Measurements from ENCODE around the gene CLCN3.
"Not testable (repeated sequence)": the region's sequence is repeated elsewhere in the genome, so short reads cannot be mapped to it uniquely, and the experiment has no call there.

CLCN3 gene

DNA sequence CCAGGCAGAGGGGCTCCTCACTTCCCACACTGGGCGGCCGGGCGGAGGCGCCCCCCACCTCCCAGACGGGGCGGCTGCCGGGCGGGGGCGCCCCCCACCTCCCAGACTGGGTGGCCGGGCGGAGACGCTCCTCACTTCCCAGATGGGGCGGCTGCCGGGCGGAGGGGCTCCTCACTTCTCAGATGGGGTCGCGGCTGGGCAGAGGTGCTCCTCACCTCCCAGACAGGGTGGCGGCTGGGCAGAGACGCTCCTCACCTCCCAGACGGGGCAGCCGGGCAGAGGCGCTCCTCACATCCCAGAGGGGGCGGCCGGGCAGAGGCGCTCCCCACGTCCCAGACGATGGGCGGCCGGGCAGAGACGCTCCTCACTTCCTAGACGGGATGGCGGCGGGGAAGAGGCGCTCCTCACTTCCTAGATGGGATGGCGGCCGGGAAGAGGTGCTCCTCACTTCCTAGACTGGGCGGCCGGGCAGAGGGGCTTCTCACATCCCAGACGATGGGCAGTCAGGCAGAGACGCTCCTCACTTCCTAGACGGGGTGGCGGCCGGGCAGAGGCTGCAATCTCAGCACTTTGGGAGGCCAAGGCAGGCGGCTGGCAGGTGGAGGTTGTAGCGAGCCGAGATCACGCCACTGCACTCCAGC, 58.7 kb downstream of the CLCN3 start:
- FAIRE-seq; DNase-seq (ENCODE audit: extremely low spot score, insufficient read length, low read depth): not testable (repeated sequence)

DNA sequence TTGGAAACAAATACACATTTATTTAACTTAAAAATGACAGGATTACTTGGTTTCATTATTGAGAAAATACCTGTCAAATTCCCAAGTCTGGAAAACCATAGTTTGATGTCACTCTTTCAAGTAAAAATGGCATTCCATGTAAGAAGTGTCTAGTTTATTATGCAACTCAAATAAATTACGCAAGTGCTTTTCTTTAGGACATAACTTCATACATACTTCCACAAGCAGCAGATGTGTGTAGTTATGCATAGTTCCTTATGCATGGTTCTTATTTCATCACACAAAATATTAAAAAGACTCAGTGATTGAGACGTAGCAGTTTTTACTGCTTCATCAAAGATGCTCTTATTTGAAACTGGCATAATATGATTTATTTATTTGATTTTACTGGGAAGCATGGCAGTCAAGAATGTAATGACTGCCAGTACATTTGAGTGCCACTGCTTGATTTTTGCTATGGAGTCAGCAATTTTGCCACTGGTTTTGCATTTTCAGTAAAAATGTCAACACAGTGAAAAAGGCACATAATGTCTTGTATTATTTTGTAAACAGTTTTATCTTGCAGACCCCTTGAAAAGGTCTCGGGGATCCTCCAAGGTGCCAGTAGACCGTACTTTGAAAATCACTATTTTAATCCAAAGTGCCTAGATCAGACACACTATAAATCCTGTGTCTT, 62.1 kb downstream of the CLCN3 start:
- DNase-seq (ENCODE audit: extremely low spot score, insufficient read length, low read depth) (no peak), FAIRE-seq (no peak)

DNA sequence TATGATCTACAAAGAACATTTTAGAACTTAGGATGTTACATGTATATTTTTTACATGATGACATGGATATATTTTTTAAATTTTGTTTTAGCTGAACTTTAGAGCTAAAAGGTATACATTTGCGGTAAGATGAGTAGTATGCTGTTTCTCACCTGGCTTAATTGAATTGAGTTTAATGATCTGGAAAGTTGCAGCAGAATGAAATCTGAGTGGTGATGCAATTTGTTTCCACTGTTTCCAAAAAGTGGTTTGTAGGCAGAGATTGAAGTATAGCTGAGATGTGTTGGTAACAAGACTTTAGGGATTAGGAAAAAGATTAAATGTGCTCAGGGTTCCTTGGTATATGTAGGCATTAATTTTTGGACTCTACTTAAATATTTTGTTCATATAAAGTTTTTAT, 69.3 kb downstream of the CLCN3 start:
- no peak for FAIRE-seq
- no peak for DNase-seq (ENCODE audit: extremely low spot score, insufficient read length, low read depth)

DNA sequence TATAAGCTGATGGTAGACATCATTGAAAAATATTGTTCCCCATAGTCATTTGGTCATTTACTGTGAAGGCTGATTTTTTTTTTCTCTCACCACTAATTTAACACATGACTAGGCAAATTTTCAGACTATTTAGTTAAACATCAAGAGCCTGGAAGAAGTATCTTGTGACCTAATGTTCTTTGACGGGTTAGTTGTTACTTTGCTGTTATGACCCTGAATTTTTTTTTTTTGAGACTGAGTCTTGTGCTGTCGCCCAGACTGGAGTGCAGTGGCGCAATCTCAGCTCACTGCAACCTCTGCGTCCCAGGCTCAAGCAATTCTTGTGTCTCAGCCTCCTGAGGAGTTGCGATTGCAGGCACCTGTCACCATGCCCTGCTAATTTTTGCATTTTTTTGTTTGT, 70.4 kb downstream of the CLCN3 start:
- no peak for DNase-seq (ENCODE audit: extremely low spot score, insufficient read length, low read depth)

DNA sequence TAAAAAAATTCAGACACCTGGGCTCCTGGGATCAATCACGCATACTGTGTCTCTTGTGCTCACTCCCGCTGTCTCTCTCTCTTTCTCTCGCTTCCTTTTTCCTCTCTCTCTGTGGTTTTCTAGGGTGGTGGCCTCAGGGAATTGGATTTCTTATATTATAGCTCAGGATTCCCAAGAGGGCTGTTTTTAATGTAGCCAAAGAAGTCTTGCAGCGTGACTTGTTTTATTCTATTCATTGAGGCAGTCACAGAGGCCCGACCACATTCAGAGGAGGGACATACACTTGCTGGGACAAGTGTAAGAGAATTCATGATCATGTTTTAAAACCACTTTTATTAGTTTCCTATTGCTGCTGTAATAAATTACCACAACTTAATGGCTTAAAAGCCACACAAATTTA, 78.0 kb downstream of the CLCN3 start:
- DNase-seq (ENCODE audit: extremely low spot score, insufficient read length, low read depth) (no peak), FAIRE-seq (no peak)

More for the DNA sequence above, 70.4 kb downstream of the CLCN3 start:
- FAIRE-seq: no peak

DNA sequence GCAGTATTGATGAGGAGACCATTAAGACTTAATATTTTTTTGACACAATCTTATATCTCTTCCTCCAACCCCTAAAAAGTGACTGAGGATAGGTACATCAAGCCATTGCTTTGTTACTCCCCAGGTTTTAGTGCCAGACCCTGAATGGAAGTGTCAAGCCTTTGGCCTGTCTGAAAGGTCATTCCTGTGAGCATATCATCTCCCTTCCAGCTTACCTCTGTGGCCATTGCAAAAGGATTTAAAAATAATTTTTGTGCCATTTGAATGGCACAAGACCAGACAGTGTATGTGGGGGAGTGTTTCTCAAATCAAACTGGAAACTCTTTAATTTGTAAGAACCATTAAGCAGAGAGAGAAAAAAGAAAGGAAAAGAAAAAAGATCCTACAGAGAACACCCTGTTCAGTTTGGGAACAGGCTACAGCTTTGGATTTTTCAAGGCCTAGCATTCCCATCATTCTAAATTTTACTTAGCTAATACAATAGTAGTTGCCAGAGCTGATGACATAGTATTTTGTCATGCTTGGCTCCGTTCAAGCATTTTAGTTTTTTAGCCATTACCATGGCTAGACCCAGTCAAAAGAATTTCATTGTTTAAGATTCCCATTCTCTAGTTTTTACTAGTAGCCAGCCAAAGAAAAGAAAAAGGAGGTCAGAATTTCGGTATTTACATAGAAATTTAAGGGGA, 87.7 kb downstream of the CLCN3 start:
- DNase-seq (ENCODE audit: extremely low spot score, insufficient read length, low read depth): no peak
- FAIRE-seq: no peak

DNA sequence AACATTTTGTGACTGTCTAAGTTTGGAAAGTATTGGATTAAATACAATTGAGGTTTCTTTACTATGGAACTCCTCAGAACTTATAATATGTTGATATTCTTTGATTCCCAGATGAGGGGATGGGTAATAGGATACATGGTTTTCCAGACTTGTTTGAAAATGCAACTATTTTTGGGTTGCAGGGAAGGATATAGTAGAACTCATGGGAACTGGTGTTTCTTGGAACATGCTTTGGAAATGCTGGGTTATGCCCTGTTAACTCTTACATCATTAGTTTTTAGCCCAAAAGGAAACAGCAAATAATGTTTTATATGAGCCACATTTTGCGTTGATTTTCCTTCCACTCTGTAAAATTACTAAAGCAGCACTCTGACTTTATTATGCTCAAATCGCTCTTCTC, 95.4 kb downstream of the CLCN3 start:
- DNase-seq (ENCODE audit: extremely low spot score, insufficient read length, low read depth) (no peak), FAIRE-seq (no peak)

DNA sequence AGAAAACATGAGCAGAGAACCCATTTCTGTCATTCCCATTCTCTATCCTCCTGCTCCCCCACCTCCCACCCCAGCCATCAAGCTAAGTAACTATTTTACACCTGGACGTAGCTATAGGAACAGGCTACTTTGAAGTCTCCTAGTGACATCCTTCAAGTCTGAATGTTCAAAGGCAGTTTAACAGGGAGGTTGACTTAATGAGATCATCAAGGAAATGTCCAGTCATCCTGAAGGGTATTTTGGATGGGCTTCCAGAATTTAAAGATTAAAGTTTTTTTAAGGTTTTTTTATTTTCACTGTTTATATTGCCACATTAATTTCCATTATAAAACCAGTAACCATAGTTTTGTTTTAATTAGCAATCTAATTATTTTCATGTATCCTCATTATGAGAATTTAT, 96.3 kb downstream of the CLCN3 start:
- DNase-seq (ENCODE audit: extremely low spot score, insufficient read length, low read depth) (no peak), FAIRE-seq (no peak)

DNA sequence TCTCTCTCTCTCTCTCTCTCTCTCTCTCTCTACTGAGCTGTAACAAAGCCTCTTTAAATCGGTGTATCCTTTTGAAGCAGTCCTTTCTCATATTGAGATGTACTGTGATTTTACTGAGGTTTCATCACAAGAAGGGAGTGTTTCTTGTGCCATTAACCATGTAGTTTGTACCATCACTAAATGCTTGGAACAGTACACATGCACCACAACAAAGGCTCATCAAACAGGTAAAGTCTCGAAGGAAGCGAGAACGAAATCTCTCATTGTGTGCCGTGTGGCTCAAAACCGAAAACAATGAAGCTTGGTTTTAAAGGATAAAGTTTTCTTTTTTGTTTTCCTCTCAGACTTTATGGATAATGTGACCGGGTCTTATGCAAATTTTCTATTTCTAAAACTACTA, 100.2 kb downstream of the CLCN3 start:
- DNase-seq (ENCODE audit: extremely low spot score, insufficient read length, low read depth): no peak
- FAIRE-seq: no peak

DNA sequence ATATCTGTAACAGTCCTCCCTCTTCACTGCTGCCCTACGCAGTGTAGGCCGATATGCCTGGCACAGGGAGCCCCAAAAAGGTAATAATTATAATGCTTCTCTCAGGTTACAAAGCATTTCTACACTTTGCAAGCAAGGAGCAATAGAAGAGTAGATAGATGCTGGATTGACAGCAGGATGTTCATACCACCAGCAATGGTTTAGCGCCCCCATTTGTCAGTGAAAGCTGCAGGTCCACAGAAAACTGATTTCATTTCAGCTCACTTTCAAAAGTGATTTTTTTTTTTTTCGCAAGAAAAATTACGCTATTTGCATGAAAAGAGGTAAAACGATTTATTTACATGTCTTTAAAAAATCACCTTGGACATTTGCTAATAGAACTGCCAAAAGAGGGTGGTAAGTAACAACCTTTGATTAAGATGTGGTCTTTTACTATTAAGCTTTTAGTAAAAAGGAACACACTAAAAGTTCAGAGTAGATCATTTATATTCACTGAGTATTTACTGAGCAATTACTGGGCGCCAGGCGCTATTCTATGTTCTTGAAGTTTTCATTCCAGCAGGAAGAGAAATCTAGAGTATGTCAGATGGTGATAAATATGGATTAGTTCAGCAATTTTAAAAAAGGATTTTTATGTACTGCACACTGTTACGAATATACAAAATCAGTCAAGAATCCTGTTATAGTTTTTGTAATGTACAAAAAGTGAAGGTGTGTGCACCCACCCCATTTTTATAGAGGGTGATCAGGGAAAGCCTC, 103.0 kb downstream of the CLCN3 start:
- no peak for DNase-seq (ENCODE audit: extremely low spot score, insufficient read length, low read depth)
- no peak for FAIRE-seq

DNA sequence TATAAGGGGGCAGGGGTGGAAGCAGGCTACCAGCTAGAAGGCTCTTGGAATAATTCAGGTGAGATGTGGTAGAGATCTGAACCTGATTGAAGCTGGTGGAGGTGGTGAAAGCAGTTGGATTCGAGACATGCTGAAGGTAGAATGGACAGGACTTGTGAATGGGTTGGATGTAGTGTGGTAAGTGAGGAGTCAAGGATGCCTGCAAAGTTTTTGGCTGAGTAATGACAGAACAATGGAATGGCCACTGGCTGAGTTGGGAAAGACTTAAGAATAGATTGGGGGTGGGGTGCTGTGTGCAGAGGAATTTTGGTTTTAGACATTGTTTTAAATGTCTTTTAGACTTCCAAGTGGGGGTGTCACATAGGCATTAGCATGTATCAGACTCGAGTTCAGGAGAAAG, 103.9 kb downstream of the CLCN3 start:
- DNase-seq (ENCODE audit: extremely low spot score, insufficient read length, low read depth) (no peak), FAIRE-seq (no peak)

DNA sequence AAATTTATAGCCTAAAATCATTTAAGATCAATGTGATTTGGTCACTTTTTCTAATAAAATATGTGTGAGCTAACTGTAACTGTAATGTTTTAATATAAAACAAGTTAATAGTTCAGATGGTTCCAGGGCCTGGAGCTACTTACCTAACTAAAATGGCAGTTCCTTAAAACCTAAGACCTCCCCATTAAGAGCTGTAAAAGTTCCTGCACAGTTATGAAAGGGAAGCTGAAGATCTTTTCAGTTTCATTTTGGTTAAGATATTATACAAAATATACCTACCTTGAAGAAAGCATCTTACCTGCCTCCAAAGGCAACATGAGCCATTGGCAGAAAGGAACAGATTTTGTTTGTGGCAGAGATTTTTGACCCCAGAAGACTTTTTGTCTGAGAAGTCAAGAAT, 107.2 kb downstream of the CLCN3 start:
- FAIRE-seq (peak; percentile 53), DNase-seq (ENCODE audit: extremely low spot score, insufficient read length, low read depth) (no peak)

DNA sequence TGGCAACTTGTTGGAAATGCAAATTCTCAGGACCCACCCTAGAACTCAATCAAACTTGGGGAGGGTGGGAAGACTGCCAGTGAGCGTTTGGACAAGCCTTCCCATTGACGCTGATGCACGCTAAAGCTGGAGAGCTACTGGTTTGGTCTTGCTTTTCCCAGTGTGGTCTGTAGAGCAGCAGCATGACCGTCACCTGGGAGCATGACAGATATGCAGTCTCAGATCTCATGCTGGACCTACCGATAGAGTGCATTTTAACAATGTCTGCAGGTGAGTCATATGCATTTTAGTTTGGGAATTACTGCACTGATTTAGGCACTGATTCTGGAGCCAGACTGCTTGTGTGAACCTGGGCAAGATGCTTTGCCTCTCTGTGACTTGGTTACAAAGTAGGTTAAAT, 110.2 kb downstream of the CLCN3 start:
- no peak for DNase-seq (ENCODE audit: extremely low spot score, insufficient read length, low read depth)
- no peak for FAIRE-seq

DNA sequence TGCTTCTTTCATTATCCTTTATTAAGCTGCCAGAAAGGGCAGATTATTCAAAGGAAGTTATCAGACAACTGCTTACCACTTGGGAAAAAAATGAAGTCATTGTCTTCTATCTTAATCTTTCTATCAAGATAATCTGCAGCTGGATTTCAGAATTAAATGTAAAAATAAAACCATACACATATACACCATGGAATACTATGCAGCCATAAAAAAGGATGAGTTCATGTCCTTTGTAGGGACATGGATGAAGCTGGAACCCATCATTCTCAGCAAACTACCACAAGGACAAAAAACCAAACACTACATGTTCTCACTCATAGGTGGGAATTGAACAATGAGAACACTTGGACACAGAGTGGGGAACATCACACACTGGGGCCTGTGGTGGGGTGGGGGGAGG, 118.2 kb downstream of the CLCN3 start:
- not testable (repeated sequence) for FAIRE-seq; DNase-seq (ENCODE audit: extremely low spot score, insufficient read length, low read depth)

DNA sequence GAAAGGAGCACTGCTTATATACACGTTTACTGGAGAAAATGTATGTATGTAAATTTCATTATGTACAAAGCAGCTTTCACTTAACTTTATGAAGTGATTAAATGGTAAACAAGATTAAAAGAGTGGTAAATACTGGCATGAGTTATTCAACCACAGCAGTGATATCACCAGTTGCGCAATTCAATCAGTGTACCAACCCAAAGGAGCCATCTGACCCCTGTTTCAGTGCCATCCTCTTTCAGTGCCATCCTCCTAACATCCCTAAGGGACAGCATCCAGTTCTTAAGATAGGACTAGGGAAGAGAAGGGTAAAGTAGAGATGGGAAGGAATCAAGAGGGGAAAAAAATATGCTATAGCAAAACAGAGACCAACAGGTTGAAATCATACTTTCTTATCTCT, 121.2 kb downstream of the CLCN3 start:
- FAIRE-seq (no peak), DNase-seq (ENCODE audit: extremely low spot score, insufficient read length, low read depth) (no peak)

DNA sequence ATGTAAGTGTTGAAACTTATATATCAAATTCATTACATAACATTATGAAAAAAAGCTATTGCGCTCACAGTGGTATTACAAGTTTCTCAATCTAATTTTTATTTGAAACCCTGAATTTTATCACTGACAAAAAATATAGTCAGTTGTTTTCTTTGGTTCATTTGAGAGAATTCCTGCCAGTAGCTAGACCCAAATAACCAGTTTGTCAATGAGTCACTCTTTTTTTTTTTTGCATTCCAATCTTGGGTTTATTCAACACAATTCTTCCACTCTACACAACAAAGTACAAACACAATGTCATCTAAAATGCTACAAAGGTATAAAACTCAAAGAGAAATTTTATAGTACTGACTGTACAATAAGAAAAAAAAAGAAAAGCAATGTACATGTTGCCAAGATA, 124.2 kb downstream of the CLCN3 start:
- no peak for FAIRE-seq
- no peak for DNase-seq (ENCODE audit: extremely low spot score, insufficient read length, low read depth)

DNA sequence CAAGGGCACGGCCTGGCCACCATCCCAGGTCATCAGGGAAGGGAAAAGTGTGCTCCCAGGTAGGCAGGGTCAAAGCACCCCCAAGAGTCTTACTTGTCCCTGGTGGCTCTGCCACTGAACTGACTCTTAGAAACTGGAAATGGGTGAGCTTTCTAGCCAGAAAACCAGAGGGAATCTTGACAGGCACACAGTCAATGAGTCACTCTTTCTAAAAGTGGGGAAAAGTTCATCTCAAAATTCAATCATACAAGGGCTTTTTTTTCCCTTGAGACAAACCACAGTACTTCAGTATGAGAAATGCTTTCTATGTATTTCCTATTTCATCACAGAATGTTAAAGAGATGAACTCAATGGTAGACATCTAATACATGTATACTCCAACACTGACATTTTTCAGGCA, 124.9 kb downstream of the CLCN3 start:
- DNase-seq (ENCODE audit: extremely low spot score, insufficient read length, low read depth) (no peak), FAIRE-seq (no peak)

DNA sequence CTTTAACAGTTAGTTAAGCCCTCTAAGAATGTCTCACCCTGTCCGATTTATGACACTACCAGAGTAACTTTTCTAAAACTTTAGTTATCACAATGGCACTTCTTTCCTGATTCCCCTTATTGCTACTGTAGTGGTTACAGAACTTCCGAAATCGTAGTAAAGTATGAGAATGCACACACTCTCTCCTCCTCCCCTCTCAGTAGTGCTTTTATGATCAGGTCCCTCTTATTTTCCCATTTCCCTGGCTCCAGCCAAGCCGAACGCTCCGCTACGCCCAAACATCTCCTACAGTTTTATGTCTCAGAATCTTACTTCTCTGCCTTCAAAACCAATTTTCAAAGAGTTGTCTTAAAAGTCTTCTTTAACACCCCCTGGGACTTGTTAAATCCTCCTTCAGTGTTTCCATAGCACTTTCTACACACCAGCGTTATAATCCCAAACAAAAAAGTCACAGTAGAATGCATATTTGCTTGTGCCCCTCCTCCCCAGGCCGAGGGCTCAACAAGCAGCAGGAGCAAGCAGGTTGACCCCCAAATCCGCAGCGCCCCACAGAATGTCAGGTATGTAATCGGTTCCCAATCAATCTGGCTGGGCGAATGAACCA, 136.7 kb downstream of the CLCN3 start:
- FAIRE-seq (peak; percentile 77), DNase-seq (ENCODE audit: extremely low spot score, insufficient read length, low read depth) (no peak)

DNA sequence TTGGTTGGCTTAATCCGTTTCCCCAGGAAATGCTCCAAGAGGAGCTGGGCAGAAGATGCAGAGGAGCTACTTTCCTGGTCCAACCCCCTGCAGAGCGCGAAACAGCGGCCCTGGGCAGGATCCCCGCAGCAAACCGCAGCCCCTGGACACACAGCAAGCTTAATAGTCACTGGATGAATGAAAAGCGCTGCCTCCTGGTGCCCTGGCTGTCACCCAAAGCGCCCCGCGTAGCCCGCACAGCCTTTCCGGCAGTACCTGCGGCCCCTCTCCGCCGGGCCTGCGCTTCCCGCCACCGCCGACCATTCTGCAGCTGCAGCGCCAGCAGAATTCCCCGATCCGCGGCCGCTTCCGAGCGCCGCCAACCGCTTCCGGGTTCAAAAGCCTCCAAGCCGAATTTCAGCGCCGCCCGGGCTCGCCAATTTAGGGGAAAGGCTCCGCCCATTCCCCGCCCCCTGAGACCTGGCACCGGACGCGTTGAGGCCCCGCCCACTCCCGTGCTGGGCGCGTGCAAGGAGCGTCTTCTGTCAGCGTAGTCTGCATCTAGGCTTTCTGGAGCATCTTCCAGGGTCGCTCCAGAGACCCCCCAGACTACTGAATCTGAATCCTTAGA, 137.3 kb downstream of the CLCN3 start, which contains the start of gene HPF1:
Gene HPF1 (minus strand): TSS at position 370 of the 610 bp plus-strand sequence. CDS start 67 bp downstream, at position 303.
- DNase-seq (ENCODE audit: extremely low spot score, insufficient read length, low read depth) (peak; percentile 87), FAIRE-seq (peak; percentile 95)

All from GM18507 (cell line).